Esophagus muscularis mucosa (tissue), 4 donors: ENCODE results near the gene B4GALT3.

ENCODE experiments used
- CTCF ChIP-seq, 3 experiments: fragments of 200-600 bp in 2 of 3; fragments of 450-650 bp in 1 of 3; sonication (generic) in 2 of 3; IDR thresholded peaks; one replicate each; pipeline ENCODE4 v1.5.1; 2017 to 2019; ENCODE audit warnings: antibody characterized with exemption in 3 of 3, mild to moderate bottlenecking in 2 of 3, moderate library complexity in 1 of 3
- EP300 ChIP-seq: sonication (generic); formaldehyde crosslinking; IDR thresholded peaks from one replicate; pipeline ENCODE4 v1.6.1; 2017; ENCODE audit warnings: antibody characterized with exemption
- POLR2AphosphoS5 ChIP-seq, 2 donors: sonication (generic); formaldehyde crosslinking; IDR thresholded peaks; one replicate each; pipeline ENCODE4 v1.6.1; 2017; ENCODE audit warnings: antibody characterized with exemption in 2 of 2

DNA sequence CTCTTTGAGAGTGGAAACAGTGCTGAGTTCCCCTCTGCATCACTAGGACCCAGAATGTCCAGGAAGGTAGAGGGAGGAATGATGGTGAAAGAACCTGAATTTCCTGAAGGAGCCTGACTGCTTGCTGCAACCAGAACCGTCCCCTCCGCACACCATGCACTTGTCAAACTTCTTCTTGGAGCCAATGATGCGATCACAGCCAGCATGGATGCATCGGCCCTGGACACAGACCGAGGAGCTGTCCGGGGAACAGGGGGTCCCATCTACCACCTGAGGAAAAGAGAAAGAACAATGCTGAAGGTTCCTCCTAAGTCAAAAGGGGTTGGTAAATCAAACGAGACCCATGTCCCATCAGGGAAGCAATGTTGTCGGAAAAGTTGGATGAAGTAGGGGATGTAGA, 14.7 kb upstream of the B4GALT3 start:
- TF ChIP-seq CTCF (IDR thresholded peaks at IDR 0.05) (no peak), EP300 (no peak), POLR2AphosphoS5 (IDR thresholded peaks at IDR 0.05) (no peak)
